ENCODE results near the gene CREBBP.

CREBBP gene

DNA sequence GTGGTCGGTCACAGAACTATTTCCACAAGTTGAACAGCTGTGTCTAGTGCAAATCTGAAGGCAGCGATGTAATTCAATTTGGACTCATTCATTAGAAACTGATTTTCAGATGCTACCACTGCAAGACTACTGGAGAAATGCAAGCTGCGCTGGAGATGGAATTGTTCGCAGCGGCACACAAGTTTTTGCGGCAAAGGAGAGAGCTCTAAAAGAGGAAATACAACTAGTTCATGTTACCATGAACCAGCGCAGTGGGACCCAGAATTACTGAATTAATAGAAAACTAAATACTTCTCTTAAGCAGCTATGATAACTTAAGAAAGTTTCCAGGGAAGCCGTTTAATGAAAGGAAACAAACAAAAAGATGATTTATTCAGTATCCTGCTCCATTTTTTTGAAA is 1.9 kb downstream of the CREBBP start:
- no peaks in the 10 kb centered on the region for H3K27me3 ChIP-seq (replicated peaks)
- peak overlapping the region; percentile 82 for H3K4me3 ChIP-seq (ENCODE audit: low read depth, low read length)
- no peak for DNase-seq
- no peaks in the 10 kb centered on the region for H3K36me3 ChIP-seq (replicated peaks)
- TF ChIP-seq CTCF (IDR thresholded peaks at IDR 0.05; ENCODE audit: low read depth, low read length, missing control alignments), result no peak
- no peak overlapping the region for H3K27ac ChIP-seq
- in situ Hi-C loops (cut with HindIII; ENCODE audit: low pct_ligation_motif_present, low sequenced_read_pairs), result loop anchor here (10.0 kb wide), 1 partner anchor 134 kb away; no protein-coding TSS in a partner anchor

GRCh38 chr16:3876695-3877094 is 3.8 kb downstream of the CREBBP start:
- DNase-seq, result no peak
- Histone ChIP-seq H3K4me3 (ENCODE audit: low read depth, low read length) (no peak overlapping the region), H3K36me3 (replicated peaks) (no peaks in the 10 kb centered on the region), H3K27ac (no peak overlapping the region), H3K27me3 (replicated peaks) (no peaks in the 10 kb centered on the region)
- no peak for TF ChIP-seq CTCF (IDR thresholded peaks at IDR 0.05; ENCODE audit: low read depth, low read length, missing control alignments)
- in situ Hi-C loops (cut with HindIII; ENCODE audit: low pct_ligation_motif_present, low sequenced_read_pairs), result loop anchor here (10.0 kb wide), 1 partner anchor 132 kb away; no protein-coding TSS in a partner anchor

- no peak overlapping the region for H3K27ac ChIP-seq
- in situ Hi-C loops (cut with HindIII; ENCODE audit: low pct_ligation_motif_present, low sequenced_read_pairs), result loop anchor here (10.0 kb wide), 1 partner anchor 131 kb away; no protein-coding TSS in a partner anchor
These were observed 4.4 kb downstream of the CREBBP start for GRCh38 chr16:3876160-3876559.

GRCh38 chr16:3874794-3875692 is 5.5 kb downstream of the CREBBP start:
- DNase-seq, result no peak
- in situ Hi-C loops (cut with HindIII; ENCODE audit: low pct_ligation_motif_present, low sequenced_read_pairs), result loop anchor here (10.0 kb wide), 1 partner anchor 130 kb away; no protein-coding TSS in a partner anchor
- Histone ChIP-seq H3K4me3 (ENCODE audit: low read depth, low read length) (no peak overlapping the region), H3K27ac (no peak overlapping the region), H3K27me3 (replicated peaks) (no peaks in the 10 kb centered on the region), H3K36me3 (replicated peaks) (no peaks in the 10 kb centered on the region)
- TF ChIP-seq CTCF (IDR thresholded peaks at IDR 0.05; ENCODE audit: low read depth, low read length, missing control alignments), result no peak

More at GRCh38 chr16:3876160-3876559, 4.4 kb downstream of the CREBBP start:
- TF ChIP-seq CTCF (IDR thresholded peaks at IDR 0.05; ENCODE audit: low read depth, low read length, missing control alignments), result no peak
- Histone ChIP-seq H3K36me3 (replicated peaks) (no peaks in the 10 kb centered on the region), H3K4me3 (ENCODE audit: low read depth, low read length) (no peak overlapping the region), H3K27me3 (replicated peaks) (no peaks in the 10 kb centered on the region)
- DNase-seq, result no peak

GRCh38 chr16:3874242-3874641 is 6.3 kb downstream of the CREBBP start:
- no peak overlapping the region for H3K4me3 ChIP-seq (ENCODE audit: low read depth, low read length)
- H3K36me3 ChIP-seq (replicated peaks), result no peaks in the 10 kb centered on the region
- no peak for TF ChIP-seq CTCF (IDR thresholded peaks at IDR 0.05; ENCODE audit: low read depth, low read length, missing control alignments)
- DNase-seq, result no peak
- in situ Hi-C loops (cut with HindIII; ENCODE audit: low pct_ligation_motif_present, low sequenced_read_pairs), result loop anchor here (10.0 kb wide), 1 partner anchor 129 kb away; no protein-coding TSS in a partner anchor
- no peaks in the 10 kb centered on the region for H3K27me3 ChIP-seq (replicated peaks)
- no peak overlapping the region for H3K27ac ChIP-seq
